HepG2 (cell line): ENCODE results near the gene RPS25. TPM values are rescaled to one million over a fixed set of nuclear protein-coding genes. Genes with fewer than 3 reads are reported as not detected.

Experiments
- ADNP ChIP-seq: sonication (generic); formaldehyde crosslinking; IDR thresholded peaks from 2 replicates; pipeline ENCODE4 v1.4.0; 2020; ENCODE audit warnings: missing genetic modification reagents
- FOSL1 ChIP-seq: sonication (generic); formaldehyde crosslinking; IDR thresholded peaks from 2 replicates; pipeline ENCODE4 v1.9.0; 2021; ENCODE audit warnings: missing genetic modification reagents, borderline replicate concordance
- FOXO1 ChIP-seq: sonication (generic); formaldehyde crosslinking; IDR thresholded peaks from 2 replicates; pipeline ENCODE4 v1.4.0; 2020; ENCODE audit warnings: missing genetic modification reagents
- FOXP1 ChIP-seq, 2 experiments: fragments of 450-650 bp in 1 of 2; IDR thresholded peaks; 2 replicates each; pipeline ENCODE4 v1.6.1; 2017 to 2018; ENCODE audit warnings: antibody characterized with exemption in 1 of 2
- IRF2 ChIP-seq: IDR thresholded peaks from 2 replicates; pipeline ENCODE4 v1.6.1; 2018; ENCODE audit warnings: missing genetic modification reagents, missing compliant biosample characterization
- KDM1A ChIP-seq: IDR thresholded peaks from 2 replicates; pipeline ENCODE4 v1.6.1; 2016; ENCODE audit warnings: missing compliant biosample characterization
- KLF6 ChIP-seq: IDR thresholded peaks from 2 replicates; pipeline ENCODE4 v1.8.0; 2016; ENCODE audit warnings: missing biosample characterization, missing genetic modification reagents
- KMT2B ChIP-seq: IDR thresholded peaks from 2 replicates; pipeline ENCODE4 v1.6.1; 2016; ENCODE audit warnings: missing genetic modification reagents, missing compliant biosample characterization
- NFRKB ChIP-seq: fragments of 450-650 bp; IDR thresholded peaks from 2 replicates; pipeline ENCODE4 v1.6.1; 2017
- PAF1 ChIP-seq: IDR thresholded peaks from 2 replicates; pipeline ENCODE4 v1.6.1; 2016; ENCODE audit warnings: missing genetic modification reagents, missing compliant biosample characterization
- POGK ChIP-seq: sonication (generic); formaldehyde crosslinking; conservative IDR thresholded peaks from 2 replicates; pipeline ENCODE4 v1.8.0; 2022; ENCODE audit warnings: mild to moderate bottlenecking, moderate library complexity, missing genetic modification reagents
- RFX5 ChIP-seq: IDR thresholded peaks from 2 replicates; pipeline ENCODE4 v1.6.1; 2011; ENCODE audit warnings: low read depth, low read length, improper control_type of control experiment
- ZC3H4 ChIP-seq: sonication (generic); formaldehyde crosslinking; IDR thresholded peaks from 2 replicates; pipeline ENCODE4 v1.4.0; 2020; ENCODE audit warnings: missing genetic modification reagents, borderline replicate concordance
- ZKSCAN5 ChIP-seq: sonication (generic); formaldehyde crosslinking; IDR thresholded peaks from 2 replicates; pipeline ENCODE4 v1.5.1; 2020; ENCODE audit warnings: mild to moderate bottlenecking, missing genetic modification reagents
- ZNF124 ChIP-seq: sonication (generic); formaldehyde crosslinking; IDR thresholded peaks from 2 replicates; pipeline ENCODE4 v1.4.0; 2020; ENCODE audit warnings: missing genetic modification reagents
- ZNF235 ChIP-seq: sonication (generic); formaldehyde crosslinking; IDR thresholded peaks from 2 replicates; pipeline ENCODE4 v1.8.1; 2023; ENCODE audit warnings: mild to moderate bottlenecking, missing genetic modification reagents, borderline replicate concordance
- ZNF329 ChIP-seq: sonication (generic); formaldehyde crosslinking; IDR thresholded peaks from 2 replicates; pipeline ENCODE4 v1.9.0; 2021; ENCODE audit warnings: low read depth, mild to moderate bottlenecking, missing genetic modification reagents
- ZNF589 ChIP-seq: sonication (generic); formaldehyde crosslinking; conservative IDR thresholded peaks from 2 replicates; pipeline ENCODE4 v1.8.0; 2022; ENCODE audit warnings: mild to moderate bottlenecking, moderate library complexity, missing genetic modification reagents
- ZNF616 ChIP-seq: sonication (generic); formaldehyde crosslinking; IDR thresholded peaks from 2 replicates; pipeline ENCODE4 v1.5.0; 2020; ENCODE audit warnings: low read depth, mild to moderate bottlenecking, missing genetic modification reagents
- ZNF660 ChIP-seq: sonication (generic); formaldehyde crosslinking; IDR thresholded peaks from 2 replicates; pipeline ENCODE4 v1.5.1; 2020; ENCODE audit warnings: mild to moderate bottlenecking, low read depth, missing genetic modification reagents, borderline replicate concordance
- polyA plus RNA-seq, 8 experiments: library from polyadenylated mRNA; depleted of rRNA in 3 of 8; stranded (reverse) in 7 of 8; unstranded in 1 of 8; fragments of >200 nt; fragmentation: Illumina TruSeq in 4 of 8; extraction: Trizol in 4 of 8; gene quantifications; 2 replicates each; pipeline versions ENCODE4 v1.2.1 to v1.2.3, GENCODE V29; 2011 to 2016; ENCODE audit warnings: low read depth in 4 of 8, missing spikeins in 1 of 8, mixed read lengths in 1 of 8; ENCODE audit not compliant: insufficient read depth in 1 of 8
- total RNA-seq, 5 experiments: library from RNA; depleted of rRNA; stranded (reverse); fragments of >200 nt; fragmentation: Illumina TruSeq; extraction: Trizol; gene quantifications; 2 replicates each; pipeline ENCODE4 v1.2.3, GENCODE V29; 2016; ENCODE audit warnings: low read depth in 1 of 5
- TF ChIP-seq, protein P1 (sequence below): sonication (generic); formaldehyde crosslinking; IDR thresholded peaks from 2 replicates; pipeline ENCODE4 v1.5.0; 2020; ENCODE audit warnings: mild to moderate bottlenecking, missing genetic modification reagents
- TF ChIP-seq, protein P2 (sequence below): sonication (generic); formaldehyde crosslinking; IDR thresholded peaks from 2 replicates; pipeline ENCODE4 v1.5.0; 2020; ENCODE audit warnings: missing genetic modification reagents
- TF ChIP-seq, protein P3 (sequence below): sonication (generic); formaldehyde crosslinking; IDR thresholded peaks from 2 replicates; pipeline ENCODE4 v1.5.0; 2020; ENCODE audit warnings: mild to moderate bottlenecking, missing genetic modification reagents, moderate library complexity

The RPS25 gene
- total and polyA plus RNA-seq, 2 of the 13 experiments (the other 11 are each of a cell fraction or from before 2014, with no cell fraction given) = 839 to 1,415 TPM

DNA sequence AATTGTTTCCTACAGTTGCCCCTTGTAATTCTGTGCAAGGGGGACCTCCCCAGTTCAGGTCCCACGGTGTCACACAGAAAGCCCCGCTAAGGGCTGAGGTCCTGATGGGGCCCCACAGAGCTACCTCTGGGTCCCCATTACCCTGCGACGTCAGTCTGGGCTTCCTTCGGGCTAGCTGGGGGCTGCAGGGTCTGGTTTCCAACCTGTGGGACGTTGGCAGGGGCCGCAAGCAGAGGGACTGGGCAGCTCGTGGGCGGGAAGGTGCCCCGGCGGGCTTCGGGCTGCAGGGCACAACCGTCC, 11.8 kb upstream of the RPS25 start (continued):
- TF ChIP-seq FOSL1 (CRISPR knock-in tag) (no peak), ZNF329 (CRISPR knock-in tag) (no peak), ZNF616 (CRISPR knock-in tag) (0 out of 2 replicates have a peak, but pooled peaks have one; percentile 17), NFRKB (no peak), ZC3H4 (CRISPR knock-in tag) (peak; percentile 22; the same call in 1 of the 2 replicates), FOXP1 (IDR thresholded peaks at IDR 0.05) (no peak), FOXP1 (CRISPR knock-in tag; IDR thresholded peaks at IDR 0.05) (no peak), ZNF235 (CRISPR knock-in tag) (0 out of 2 replicates have a peak, but pooled peaks have one; percentile 5), ZNF660 (CRISPR knock-in tag) (no peak), IRF2 (CRISPR knock-in tag) (no peak), ZKSCAN5 (CRISPR knock-in tag) (no peak), POGK (no peak), FOXO1 (CRISPR knock-in tag) (no peak), RFX5 (no peak), ADNP (CRISPR knock-in tag) (no peak), KMT2B (CRISPR knock-in tag) (no peak), ZNF124 (no peak), ZNF589 (CRISPR knock-in tag) (no peak), KDM1A (CRISPR knock-in tag) (no peak), PAF1 (CRISPR knock-in tag) (no peak), KLF6 (CRISPR knock-in tag) (no peak)
- TF ChIP-seq, protein P1, sequence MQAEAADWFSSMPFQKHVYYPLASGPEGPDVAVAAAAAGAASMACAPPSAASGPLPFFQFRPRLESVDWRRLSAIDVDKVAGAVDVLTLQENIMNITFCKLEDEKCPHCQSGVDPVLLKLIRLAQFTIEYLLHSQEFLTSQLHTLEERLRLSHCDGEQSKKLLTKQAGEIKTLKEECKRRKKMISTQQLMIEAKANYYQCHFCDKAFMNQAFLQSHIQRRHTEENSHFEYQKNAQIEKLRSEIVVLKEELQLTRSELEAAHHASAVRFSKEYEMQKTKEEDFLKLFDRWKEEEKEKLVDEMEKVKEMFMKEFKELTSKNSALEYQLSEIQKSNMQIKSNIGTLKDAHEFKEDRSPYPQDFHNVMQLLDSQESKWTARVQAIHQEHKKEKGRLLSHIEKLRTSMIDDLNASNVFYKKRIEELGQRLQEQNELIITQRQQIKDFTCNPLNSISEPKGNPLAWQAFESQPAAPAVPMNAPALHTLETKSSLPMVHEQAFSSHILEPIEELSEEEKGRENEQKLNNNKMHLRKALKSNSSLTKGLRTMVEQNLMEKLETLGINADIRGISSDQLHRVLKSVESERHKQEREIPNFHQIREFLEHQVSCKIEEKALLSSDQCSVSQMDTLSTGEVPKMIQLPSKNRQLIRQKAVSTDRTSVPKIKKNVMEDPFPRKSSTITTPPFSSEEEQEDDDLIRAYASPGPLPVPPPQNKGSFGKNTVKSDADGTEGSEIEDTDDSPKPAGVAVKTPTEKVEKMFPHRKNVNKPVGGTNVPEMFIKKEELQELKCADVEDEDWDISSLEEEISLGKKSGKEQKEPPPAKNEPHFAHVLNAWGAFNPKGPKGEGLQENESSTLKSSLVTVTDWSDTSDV (CRISPR knock-in tag) = no peak
- TF ChIP-seq, protein P2, sequence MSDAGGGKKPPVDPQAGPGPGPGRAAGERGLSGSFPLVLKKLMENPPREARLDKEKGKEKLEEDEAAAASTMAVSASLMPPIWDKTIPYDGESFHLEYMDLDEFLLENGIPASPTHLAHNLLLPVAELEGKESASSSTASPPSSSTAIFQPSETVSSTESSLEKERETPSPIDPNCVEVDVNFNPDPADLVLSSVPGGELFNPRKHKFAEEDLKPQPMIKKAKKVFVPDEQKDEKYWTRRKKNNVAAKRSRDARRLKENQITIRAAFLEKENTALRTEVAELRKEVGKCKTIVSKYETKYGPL (CRISPR knock-in tag) = no peak
- TF ChIP-seq, protein P3, sequence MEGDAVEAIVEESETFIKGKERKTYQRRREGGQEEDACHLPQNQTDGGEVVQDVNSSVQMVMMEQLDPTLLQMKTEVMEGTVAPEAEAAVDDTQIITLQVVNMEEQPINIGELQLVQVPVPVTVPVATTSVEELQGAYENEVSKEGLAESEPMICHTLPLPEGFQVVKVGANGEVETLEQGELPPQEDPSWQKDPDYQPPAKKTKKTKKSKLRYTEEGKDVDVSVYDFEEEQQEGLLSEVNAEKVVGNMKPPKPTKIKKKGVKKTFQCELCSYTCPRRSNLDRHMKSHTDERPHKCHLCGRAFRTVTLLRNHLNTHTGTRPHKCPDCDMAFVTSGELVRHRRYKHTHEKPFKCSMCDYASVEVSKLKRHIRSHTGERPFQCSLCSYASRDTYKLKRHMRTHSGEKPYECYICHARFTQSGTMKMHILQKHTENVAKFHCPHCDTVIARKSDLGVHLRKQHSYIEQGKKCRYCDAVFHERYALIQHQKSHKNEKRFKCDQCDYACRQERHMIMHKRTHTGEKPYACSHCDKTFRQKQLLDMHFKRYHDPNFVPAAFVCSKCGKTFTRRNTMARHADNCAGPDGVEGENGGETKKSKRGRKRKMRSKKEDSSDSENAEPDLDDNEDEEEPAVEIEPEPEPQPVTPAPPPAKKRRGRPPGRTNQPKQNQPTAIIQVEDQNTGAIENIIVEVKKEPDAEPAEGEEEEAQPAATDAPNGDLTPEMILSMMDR (CRISPR knock-in tag) = no peak
